Esophagus muscularis mucosa (tissue), 4 donors: ENCODE data around the gene ARAP1. TPM values are rescaled to one million over a fixed set of nuclear protein-coding genes. Genes with fewer than 3 reads are reported as not detected.

ENCODE experiments used
- DNase-seq: peaks from one replicate; pipeline ENCODE4 v3.0.0-alpha.2; 2017; ENCODE audit errors: extremely low spot score
- H3K27ac ChIP-seq, 4 donors: fragments of 200-600 bp; sonication (generic); replicated peaks in 1 of 4; 1 replicate in 3 of 4; 2 replicates in 1 of 4; pipeline ENCODE4 v1.5.1; 2016 to 2019; ENCODE audit warnings: mild to moderate bottlenecking in 1 of 4
- H3K27me3 ChIP-seq, 4 donors: fragments of 200-600 bp; sonication (generic); one replicate each; pipeline versions ENCODE4 v1.5.1 to v1.6.0; 2016 to 2019
- H3K36me3 ChIP-seq, 4 donors: fragments of 200-600 bp; sonication (generic); one replicate each; pipeline ENCODE4 v1.5.1; 2016 to 2019
- H3K4me1 ChIP-seq, 4 donors: fragments of 200-600 bp; sonication (generic); one replicate each; pipeline ENCODE4 v1.5.1; 2016 to 2019
- H3K4me3 ChIP-seq, 4 donors: fragments of 200-600 bp; sonication (generic); 1 replicate in 2 of 4; 2 replicates in 2 of 4; pipeline ENCODE4 v1.5.1; 2016 to 2019; ENCODE audit warnings: mild to moderate bottlenecking in 4 of 4, moderate library complexity in 1 of 4
- H3K9me3 ChIP-seq, 4 donors: fragments of 200-600 bp; sonication (generic); 1 replicate in 3 of 4; 2 replicates in 1 of 4; pipeline ENCODE4 v1.5.1; 2016 to 2019
- EP300 ChIP-seq: sonication (generic); formaldehyde crosslinking; IDR thresholded peaks from one replicate; pipeline ENCODE4 v1.6.1; 2017; ENCODE audit warnings: antibody characterized with exemption
- POLR2A ChIP-seq: fragments of 450-650 bp; IDR thresholded peaks from one replicate; pipeline ENCODE4 v1.6.1; 2017; ENCODE audit warnings: antibody characterized with exemption, moderate library complexity, mild to moderate bottlenecking, low read depth
- POLR2AphosphoS5 ChIP-seq, 2 donors: sonication (generic); formaldehyde crosslinking; IDR thresholded peaks; one replicate each; pipeline ENCODE4 v1.6.1; 2017; ENCODE audit warnings: antibody characterized with exemption in 2 of 2
- whole genome bisulfite sequencing: methylation state at CpG from one replicate; pipeline ENCODE4 v1.1.5; 2018; 5-methylcytosine and 5-hydroxymethylcytosine counted together
- intact Hi-C: fragments of 100-400 bp; cut with DNase I; formaldehyde crosslinking; loops from one replicate; pipeline ENCODE4 v1.15.1; 2023
- total RNA-seq, 4 donors: library from RNA; depleted of rRNA; stranded (reverse); fragments of >200 nt; gene quantifications; one replicate each; pipeline versions ENCODE4 v1.1.0 to v1.2.1, GENCODE V29; 2016
- TF ChIP-seq, protein P1 (sequence below), 3 experiments: fragments of 200-600 bp in 2 of 3; fragments of 450-650 bp in 1 of 3; sonication (generic) in 2 of 3; IDR thresholded peaks; one replicate each; pipeline ENCODE4 v1.5.1; 2017 to 2019; ENCODE audit warnings: antibody characterized with exemption in 3 of 3, mild to moderate bottlenecking in 2 of 3, moderate library complexity in 1 of 3

ARAP1 gene
- total RNA-seq, 4 donors from 2014 or later: 83.7 to 115 (median 110) TPM

DNA sequence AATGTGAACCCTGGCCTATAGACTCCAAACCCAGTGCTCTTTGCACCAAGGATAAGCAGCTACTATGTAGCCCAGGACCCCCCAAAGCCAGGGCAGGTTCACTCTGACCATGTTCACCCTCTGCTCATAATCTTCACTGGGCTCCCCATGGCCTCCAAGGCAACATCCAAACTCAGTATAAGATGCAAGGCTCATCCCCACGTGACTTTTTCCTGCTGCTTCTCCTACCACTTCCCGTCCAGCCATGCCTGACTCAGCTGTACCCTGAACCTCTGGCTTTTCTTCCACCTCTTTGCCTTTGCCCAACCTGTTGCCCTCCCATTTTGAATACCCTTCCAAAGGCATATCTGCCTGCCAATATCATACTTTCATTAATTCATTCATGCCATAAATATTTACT, 105.7 kb downstream of the ARAP1 start:
- Histone ChIP-seq H3K4me1 (peaks cover 11 to 21% (median 19%) of the 10 kb centered on the region in 4 donors), H3K4me3 (no peak overlapping the region), H3K9me3 (no peaks in the 10 kb centered on the region), H3K27ac (no peak overlapping the region), H3K27me3 (no peaks in the 10 kb centered on the region), H3K36me3 (no peaks in the 10 kb centered on the region)
- no peak for TF ChIP-seq EP300
- TF ChIP-seq POLR2AphosphoS5 (IDR thresholded peaks at IDR 0.05): no peak
- TF ChIP-seq, protein P1, sequence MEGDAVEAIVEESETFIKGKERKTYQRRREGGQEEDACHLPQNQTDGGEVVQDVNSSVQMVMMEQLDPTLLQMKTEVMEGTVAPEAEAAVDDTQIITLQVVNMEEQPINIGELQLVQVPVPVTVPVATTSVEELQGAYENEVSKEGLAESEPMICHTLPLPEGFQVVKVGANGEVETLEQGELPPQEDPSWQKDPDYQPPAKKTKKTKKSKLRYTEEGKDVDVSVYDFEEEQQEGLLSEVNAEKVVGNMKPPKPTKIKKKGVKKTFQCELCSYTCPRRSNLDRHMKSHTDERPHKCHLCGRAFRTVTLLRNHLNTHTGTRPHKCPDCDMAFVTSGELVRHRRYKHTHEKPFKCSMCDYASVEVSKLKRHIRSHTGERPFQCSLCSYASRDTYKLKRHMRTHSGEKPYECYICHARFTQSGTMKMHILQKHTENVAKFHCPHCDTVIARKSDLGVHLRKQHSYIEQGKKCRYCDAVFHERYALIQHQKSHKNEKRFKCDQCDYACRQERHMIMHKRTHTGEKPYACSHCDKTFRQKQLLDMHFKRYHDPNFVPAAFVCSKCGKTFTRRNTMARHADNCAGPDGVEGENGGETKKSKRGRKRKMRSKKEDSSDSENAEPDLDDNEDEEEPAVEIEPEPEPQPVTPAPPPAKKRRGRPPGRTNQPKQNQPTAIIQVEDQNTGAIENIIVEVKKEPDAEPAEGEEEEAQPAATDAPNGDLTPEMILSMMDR (IDR thresholded peaks at IDR 0.05): no peak
- TF ChIP-seq POLR2A: no peak
- DNase-seq: no peak
- 68% methylated on average over 2 of the region's 2 CpGs for WGBS
- intact Hi-C loops: no loop called here

DNA sequence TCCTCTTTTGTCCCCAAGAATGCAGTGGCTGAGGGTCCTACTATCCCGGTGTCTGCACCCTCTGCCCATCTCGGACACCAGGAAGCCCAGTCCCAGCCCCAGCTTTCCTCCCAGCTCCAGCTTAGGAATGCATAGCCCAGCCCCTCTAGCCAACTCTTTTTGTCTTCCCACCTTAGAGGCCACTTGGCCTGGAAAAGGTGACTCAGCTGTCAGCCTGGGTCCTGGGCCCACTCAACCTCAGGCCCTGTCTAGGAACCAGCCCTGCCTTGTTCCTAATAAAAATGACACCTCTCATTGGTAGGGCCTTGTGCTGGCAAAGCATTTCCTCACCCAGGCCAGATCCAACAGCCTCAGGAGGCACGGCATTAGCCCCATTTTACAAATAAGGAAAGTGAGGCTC, 106.2 kb downstream of the ARAP1 start:
- TF ChIP-seq, protein P1 (IDR thresholded peaks at IDR 0.05): no peak
- TF ChIP-seq POLR2A (no peak), EP300 (no peak), POLR2AphosphoS5 (IDR thresholded peaks at IDR 0.05) (no peak)
- intact Hi-C loops: no loop called here
- WGBS: 100% methylated on average over 3 of the region's 3 CpGs
- Histone ChIP-seq H3K36me3 (no peaks in the 10 kb centered on the region), H3K4me3 (no peak overlapping the region), H3K9me3 (no peaks in the 10 kb centered on the region), H3K27me3 (no peaks in the 10 kb centered on the region), H3K4me1 (peaks cover 11 to 25% (median 24%) of the 10 kb centered on the region in 4 donors), H3K27ac (no peak overlapping the region)
- DNase-seq: no peak

DNA sequence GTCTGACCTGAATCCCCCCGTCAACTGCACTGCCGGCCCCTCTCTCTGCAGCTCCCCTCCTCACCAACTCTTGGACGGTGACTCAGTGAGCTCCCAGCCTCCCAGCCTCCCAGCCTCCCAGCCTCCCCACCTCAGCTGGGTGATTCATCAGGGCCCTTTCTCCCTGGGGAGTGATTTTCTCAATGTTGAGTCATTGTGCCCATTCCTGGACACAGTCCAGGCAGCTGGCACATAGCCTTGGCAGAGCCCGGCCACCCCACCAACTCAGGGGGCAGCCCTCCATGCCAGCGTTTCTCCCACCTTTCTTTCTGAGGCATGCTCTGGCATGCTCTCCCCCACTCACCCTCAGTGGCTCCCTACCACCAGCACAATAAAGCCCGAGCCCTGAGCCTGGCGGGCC, 108.7 kb downstream of the ARAP1 start:
- Histone ChIP-seq H3K4me1 (peaks cover 16 to 40% (median 31%) of the 10 kb centered on the region in 4 donors), H3K4me3 (peak overlapping the region; percentile 64 to 71 (median 68)), H3K36me3 (no peaks in the 10 kb centered on the region), H3K27me3 (no peaks in the 10 kb centered on the region), H3K27ac (no peak overlapping the region), H3K9me3 (no peaks in the 10 kb centered on the region)
- intact Hi-C loops: loop anchor here (2.0 kb wide), 1 partner anchor 45 kb away; no protein-coding TSS in a partner anchor
- 70% methylated on average over 7 of the region's 7 CpGs for WGBS
- DNase-seq: no peak
- TF ChIP-seq POLR2AphosphoS5 (IDR thresholded peaks at IDR 0.05) (no peak), POLR2A (no peak), EP300 (no peak)
- TF ChIP-seq, protein P1 (IDR thresholded peaks at IDR 0.05): no peak

DNA sequence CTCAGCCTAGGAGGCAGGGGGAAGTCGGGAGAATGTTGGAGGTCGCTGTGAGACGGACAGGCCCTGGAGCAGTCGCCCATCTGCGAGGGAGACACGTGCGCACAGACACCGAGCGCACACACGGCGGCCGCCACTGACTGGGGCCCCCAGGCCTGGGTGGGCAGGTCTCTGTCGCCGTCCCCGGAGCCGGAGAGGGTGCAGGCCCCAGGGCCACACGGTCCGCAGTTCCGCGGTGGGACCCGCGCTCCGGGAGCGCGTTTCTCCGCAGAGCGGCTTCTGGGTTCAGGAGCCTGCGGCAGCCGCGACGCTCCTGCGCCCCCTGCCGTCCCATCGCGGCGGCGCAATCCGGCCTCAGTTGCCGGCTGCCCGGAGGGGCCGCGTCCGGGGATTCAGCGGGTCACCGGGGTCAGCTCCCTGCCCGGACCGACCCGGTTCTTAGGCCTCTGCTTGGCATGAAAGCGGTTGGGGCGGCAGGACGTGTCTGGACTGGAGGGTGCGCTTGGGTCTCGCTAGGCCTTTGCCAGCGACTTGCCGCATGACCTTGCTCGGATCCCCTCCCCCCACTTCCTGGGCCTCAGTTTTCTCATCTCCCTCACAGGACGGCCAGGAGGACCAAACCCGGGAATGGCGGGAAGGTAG, 109.2 kb downstream of the ARAP1 start:
- Histone ChIP-seq H3K4me1 (peaks cover 22 to 45% (median 36%) of the 10 kb centered on the region in 4 donors), H3K27ac (peak overlapping the region; percentile 46 to 72 (median 68)), H3K27me3 (no peaks in the 10 kb centered on the region), H3K36me3 (no peaks in the 10 kb centered on the region), H3K4me3 (peak overlapping the region; percentile 64 to 71 (median 68)), H3K9me3 (no peaks in the 10 kb centered on the region)
- DNase-seq: no peak
- TF ChIP-seq POLR2AphosphoS5 (IDR thresholded peaks at IDR 0.05) (peak in 1 of 2 donors; percentile 27), EP300 (no peak), POLR2A (no peak)
- TF ChIP-seq, protein P1 (IDR thresholded peaks at IDR 0.05): peak; percentile 96 to 99 (median 99)
- intact Hi-C loops: loop anchor here (2.0 kb wide), 1 partner anchor 44 kb away; no protein-coding TSS in a partner anchor
- WGBS: 10% methylated on average over 22 of the region's 59 CpGs
